Body of pancreas (tissue), 4 donors: ENCODE data around the gene RPS21. TPM values are rescaled to one million over a fixed set of nuclear protein-coding genes. Genes with fewer than 3 reads are reported as not detected.

Experiments
- ATAC-seq: fragments of 150-250 bp; one replicate; pipeline ENCODE4 v1.9.1; 2016
- DNase-seq, 4 donors: peaks; one replicate each; pipeline ENCODE4 v3.0.0-alpha.2; 2019
- H3K27ac ChIP-seq, 4 donors: fragments of 200-600 bp; sonication (generic); 1 replicate in 3 of 4; 2 replicates in 1 of 4; pipeline versions ENCODE4 v1.5.1 to v1.6.1; 2016 to 2019; ENCODE audit warnings: mild to moderate bottlenecking in 1 of 4, mixed read lengths in 1 of 4, moderate library complexity in 1 of 4
- H3K27me3 ChIP-seq, 2 donors: fragments of 200-600 bp; sonication (generic); one replicate each; pipeline ENCODE4 v1.6.0; 2016; ENCODE audit warnings: mild to moderate bottlenecking in 1 of 2
- H3K36me3 ChIP-seq, 2 donors: fragments of 200-600 bp; sonication (generic); replicated peaks in 1 of 2; 2 replicates each; pipeline ENCODE4 v1.5.1; 2016; ENCODE audit warnings: low read depth in 2 of 2; ENCODE audit not compliant: insufficient read depth in 1 of 2
- H3K4me1 ChIP-seq: fragments of 200-600 bp; sonication (generic); one replicate; pipeline ENCODE4 v1.6.0; 2016
- H3K4me3 ChIP-seq, 2 donors: fragments of 200-600 bp; sonication (generic); 1 replicate in 1 of 2; 2 replicates in 1 of 2; pipeline ENCODE4 v1.5.1; 2016 to 2019
- H3K9me3 ChIP-seq, 3 donors: fragments of 200-600 bp; sonication (generic); 1 replicate in 2 of 3; 2 replicates in 1 of 3; pipeline ENCODE4 v1.5.1; 2016
- CTCF ChIP-seq, 7 experiments: fragments of 450-650 bp in 4 of 7; fragments of 200-600 bp in 3 of 7; sonication (generic) in 3 of 7; IDR thresholded peaks; one replicate each; pipeline ENCODE4 v1.5.1; 2016 to 2019; ENCODE audit warnings: antibody characterized with exemption in 7 of 7
- POLR2A ChIP-seq, 3 donors: fragments of 450-650 bp; IDR thresholded peaks; one replicate each; pipeline ENCODE4 v1.6.1; 2016; ENCODE audit warnings: antibody characterized with exemption in 3 of 3, mild to moderate bottlenecking in 2 of 3
- WGBS, 2 donors: methylation state at CpG; one replicate each; pipeline ENCODE4 v1.1.5; 2017; 5-methylcytosine and 5-hydroxymethylcytosine counted together
- intact Hi-C: fragments of 100-400 bp; cut with DNase I; formaldehyde crosslinking; loops from one replicate; pipeline ENCODE4 v1.15.1; 2023
- total RNA-seq, 2 donors: library from RNA; depleted of rRNA; stranded (reverse); fragments of >200 nt; gene quantifications; one replicate each; pipeline ENCODE4 v1.1.0, GENCODE V29; 2016

The RPS21 gene
- total RNA-seq, 2 donors from 2014 or later = 654 to 656 TPM

DNA sequence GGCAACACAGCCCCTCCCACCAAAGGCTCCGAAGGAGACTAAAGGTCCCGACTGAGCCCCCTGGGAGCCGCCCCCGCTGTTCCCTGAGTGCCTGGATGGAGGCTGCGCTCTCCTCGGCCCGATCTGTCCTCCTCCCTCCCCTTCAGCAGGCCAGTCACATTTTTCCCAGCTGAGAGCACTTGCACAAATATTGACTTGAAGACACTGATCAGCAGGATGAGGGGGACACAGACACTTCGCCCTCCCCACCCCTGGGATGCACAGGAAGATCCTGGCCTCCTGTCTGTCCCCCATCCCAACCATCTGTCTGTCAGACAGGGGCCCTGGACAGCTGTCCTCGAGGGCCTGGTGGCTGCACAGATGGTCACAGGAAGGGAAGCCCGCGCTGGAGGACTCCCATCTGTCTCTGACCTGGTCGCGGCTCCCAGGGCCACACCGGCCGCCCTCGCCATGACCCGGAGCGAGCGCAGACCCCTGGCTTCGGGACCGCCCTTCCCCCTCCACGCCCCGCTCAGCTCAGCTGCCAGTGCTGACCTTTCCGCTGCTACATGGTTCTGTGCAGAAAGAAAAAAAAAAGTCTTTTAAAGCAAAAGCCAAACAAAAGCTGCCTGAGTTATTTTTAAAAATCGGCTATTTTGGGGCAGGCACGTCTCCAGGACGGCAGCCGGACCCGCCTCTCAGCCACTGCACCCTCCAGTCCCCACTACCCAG is 30.9 kb upstream of the RPS21 start:
- 63 to 76% methylated on average over 21 to 27 of the region's 29 CpGs for WGBS, 2 donors
- Histone ChIP-seq H3K27ac (peak overlapping the region; percentile 27 to 80 (median 73)), H3K27me3 (no peaks in the 10 kb centered on the region), H3K36me3 (peaks cover 0 to 3% of the 10 kb centered on the region in 2 donors), H3K4me3 (no peak overlapping the region), H3K4me1 (peaks cover 58% of the 10 kb centered on the region), H3K9me3 (no peaks in the 10 kb centered on the region)
- DNase-seq = peak in 3 of 4 donors; percentile 42 to 52 (median 43)
- peak; percentile 2 for ATAC-seq
- TF ChIP-seq POLR2A (IDR thresholded peaks at IDR 0.05) (no peak), CTCF (IDR thresholded peaks at IDR 0.05) (no peak)
- intact Hi-C loops = no loop called here

DNA sequence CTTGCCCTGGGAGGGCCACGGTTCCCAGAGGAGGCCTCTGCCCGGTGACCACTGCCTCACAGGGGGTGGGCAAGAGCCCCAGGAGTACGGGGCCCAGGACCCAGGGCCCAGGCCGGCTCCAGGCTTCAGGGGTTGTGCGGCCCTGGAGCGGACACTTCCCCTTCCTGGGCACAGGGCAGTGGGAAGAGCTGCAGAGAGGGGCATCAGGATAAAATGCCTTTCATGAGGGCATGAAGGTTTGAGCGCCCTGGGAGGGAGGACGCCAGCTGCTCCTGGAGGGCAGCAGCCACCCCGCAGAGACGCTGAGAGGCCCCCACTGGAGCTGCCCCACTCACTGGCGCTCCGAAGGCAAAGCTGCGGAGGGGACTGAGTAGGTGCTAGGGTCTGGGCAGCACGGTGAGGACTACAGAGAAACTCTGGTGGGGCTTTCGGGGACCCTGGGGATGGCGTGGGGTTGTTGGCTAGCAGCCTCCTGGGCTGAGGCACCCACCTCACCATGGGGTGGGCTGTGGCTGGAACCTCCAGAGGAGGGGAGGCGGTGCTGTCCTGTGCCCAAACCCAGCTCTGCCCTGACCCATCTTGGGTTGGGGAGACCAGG is 30.2 kb upstream of the RPS21 start:
- WGBS, 2 donors = 71 to 77% methylated on average over 10 to 17 of the region's 17 CpGs
- DNase-seq (peak in 1 of 4 donors; percentile 17), ATAC-seq (no peak)
- no peak for TF ChIP-seq CTCF (IDR thresholded peaks at IDR 0.05)
- TF ChIP-seq POLR2A (IDR thresholded peaks at IDR 0.05) = no peak
- H3K4me3 ChIP-seq = no peak overlapping the region
- intact Hi-C loops = no loop called here
- H3K9me3 ChIP-seq = no peaks in the 10 kb centered on the region
- H3K4me1 ChIP-seq = peaks cover 65% of the 10 kb centered on the region
- no peaks in the 10 kb centered on the region for H3K36me3 ChIP-seq
- no peaks in the 10 kb centered on the region for H3K27me3 ChIP-seq
- H3K27ac ChIP-seq = peak overlapping the region; percentile 8 to 80 (median 73)

DNA sequence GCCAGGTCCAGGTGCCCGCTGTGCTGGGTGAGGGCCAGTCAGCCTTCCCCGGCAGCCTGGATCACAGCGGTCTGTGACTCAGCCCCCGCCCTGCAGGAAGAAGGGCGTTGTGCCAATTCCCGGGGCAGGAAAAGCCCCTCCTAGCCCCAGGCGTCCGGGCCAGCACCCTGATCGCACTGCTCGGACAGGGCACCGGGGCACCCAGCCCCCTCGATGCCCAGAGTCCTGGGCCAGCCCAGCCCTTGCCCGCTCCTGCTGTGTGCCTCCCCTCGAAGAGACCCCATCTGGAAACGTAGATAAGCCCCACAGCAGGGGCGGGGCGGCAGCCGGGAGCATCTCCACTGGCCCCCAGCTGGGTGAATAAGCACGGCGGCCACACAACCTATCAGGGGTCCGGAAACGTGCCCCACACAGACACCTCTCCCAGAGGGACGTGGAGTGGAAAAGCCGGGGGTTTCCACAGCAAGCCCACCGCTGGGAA is 29.7 kb upstream of the RPS21 start:
- ATAC-seq (peak; percentile 16), DNase-seq (peak in 3 of 4 donors; percentile 61 to 64 (median 61))
- H3K9me3 ChIP-seq = no peaks in the 10 kb centered on the region
- H3K4me1 ChIP-seq = peaks cover 69% of the 10 kb centered on the region
- TF ChIP-seq POLR2A (IDR thresholded peaks at IDR 0.05) (no peak), CTCF (IDR thresholded peaks at IDR 0.05) (no peak)
- peak overlapping the region in 3 of 4 donors; percentile 70 to 80 (median 76) for H3K27ac ChIP-seq
- 43% methylated on average over 25 of the region's 25 CpGs; no CpG with 5 or more reads in 1 of the 2 donors for whole genome bisulfite sequencing, 2 donors
- H3K4me3 ChIP-seq = no peak overlapping the region
- intact Hi-C loops = no loop called here
- H3K27me3 ChIP-seq = no peaks in the 10 kb centered on the region
- no peaks in the 10 kb centered on the region for H3K36me3 ChIP-seq

DNA sequence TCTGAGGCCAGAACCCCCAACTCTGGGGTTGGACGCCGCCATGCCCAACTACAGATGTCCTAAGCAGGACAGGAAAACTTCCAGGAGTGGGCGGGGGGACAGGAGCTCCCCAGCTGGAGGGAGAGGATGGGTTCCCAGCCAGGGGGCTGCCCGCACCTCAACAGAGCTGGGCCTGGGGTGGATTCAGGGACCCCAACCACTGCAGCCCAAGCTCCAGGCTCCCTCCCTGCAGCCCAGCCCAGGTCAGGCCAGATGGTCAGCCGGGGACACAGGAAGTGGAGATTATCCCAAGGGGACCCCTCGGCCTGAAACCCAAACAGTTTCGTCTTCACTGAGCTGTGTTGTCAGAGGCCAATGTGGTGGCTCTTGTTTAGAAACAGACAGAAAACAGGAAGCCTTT is 29.2 kb upstream of the RPS21 start:
- Histone ChIP-seq H3K4me3 (no peak overlapping the region), H3K27me3 (no peaks in the 10 kb centered on the region), H3K9me3 (no peaks in the 10 kb centered on the region), H3K36me3 (no peaks in the 10 kb centered on the region), H3K27ac (peak overlapping the region; percentile 50 to 80 (median 73)), H3K4me1 (peaks cover 74% of the 10 kb centered on the region)
- DNase-seq = peak in 1 of 4 donors; percentile 12
- WGBS, 2 donors = 67 to 77% methylated on average over 1 to 7 of the region's 7 CpGs
- no peak for ATAC-seq
- intact Hi-C loops = no loop called here
- TF ChIP-seq CTCF (IDR thresholded peaks at IDR 0.05) = no peak
- no peak for TF ChIP-seq POLR2A (IDR thresholded peaks at IDR 0.05)
